Myocyte (in vitro differentiated cells): Measurements from ENCODE around the gene MT1G. TPM values are rescaled to one million over a fixed set of nuclear protein-coding genes. Genes with fewer than 3 reads are reported as not detected.
A peak's percentile ranks its signal among the peaks of the same experiment; 100 is the strongest.
"Not testable (repeated sequence)": the region's sequence is repeated elsewhere in the genome, so short reads cannot be mapped to it uniquely, and the experiment has no call there.

Experiments
- DNase-seq: peaks from one replicate; pipeline ENCODE4 v3.0.0-alpha.2; 2012; ENCODE audit warnings: low read depth
- total RNA-seq: library from RNA; depleted of rRNA; stranded (reverse); fragments of >200 nt; gene quantifications from 2 replicates; pipeline ENCODE4 v1.2.3, GENCODE V29; 2014

MT1G gene
- total RNA-seq, 1 donor from 2014 or later = not detected

DNA sequence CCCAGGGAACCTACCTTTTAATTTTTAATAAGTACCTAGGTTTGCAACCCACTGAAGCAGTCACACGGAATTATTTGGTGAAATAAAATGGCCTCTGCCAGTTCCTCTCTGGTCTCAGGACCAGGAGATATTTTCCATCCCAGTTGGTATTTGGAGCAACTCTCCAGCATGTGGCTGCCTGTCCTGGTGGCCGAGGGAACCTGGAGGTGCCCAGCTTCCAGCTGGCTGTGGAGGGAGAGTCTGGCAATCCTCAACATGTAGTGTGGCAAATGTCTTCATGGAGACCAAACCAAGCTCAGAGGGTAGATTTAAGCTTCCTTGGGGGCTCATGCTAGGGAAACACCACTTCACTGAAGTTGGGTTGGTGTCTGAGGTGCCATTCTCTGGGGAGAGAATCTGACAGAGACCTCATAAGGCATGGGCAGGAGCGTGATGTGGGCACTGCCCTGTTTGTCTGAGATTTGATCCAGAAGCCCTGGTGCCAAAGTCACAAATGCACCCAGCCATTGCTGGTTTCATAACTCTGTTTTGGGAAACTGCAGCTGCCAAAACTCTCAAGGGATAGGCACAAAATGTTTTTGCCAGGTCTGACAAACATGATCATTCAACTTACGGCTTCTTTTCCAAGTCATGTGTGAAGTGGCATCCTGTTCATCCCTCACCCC, 17.2 kb upstream of the MT1G start:
- peak; percentile 41 for DNase-seq

DNA sequence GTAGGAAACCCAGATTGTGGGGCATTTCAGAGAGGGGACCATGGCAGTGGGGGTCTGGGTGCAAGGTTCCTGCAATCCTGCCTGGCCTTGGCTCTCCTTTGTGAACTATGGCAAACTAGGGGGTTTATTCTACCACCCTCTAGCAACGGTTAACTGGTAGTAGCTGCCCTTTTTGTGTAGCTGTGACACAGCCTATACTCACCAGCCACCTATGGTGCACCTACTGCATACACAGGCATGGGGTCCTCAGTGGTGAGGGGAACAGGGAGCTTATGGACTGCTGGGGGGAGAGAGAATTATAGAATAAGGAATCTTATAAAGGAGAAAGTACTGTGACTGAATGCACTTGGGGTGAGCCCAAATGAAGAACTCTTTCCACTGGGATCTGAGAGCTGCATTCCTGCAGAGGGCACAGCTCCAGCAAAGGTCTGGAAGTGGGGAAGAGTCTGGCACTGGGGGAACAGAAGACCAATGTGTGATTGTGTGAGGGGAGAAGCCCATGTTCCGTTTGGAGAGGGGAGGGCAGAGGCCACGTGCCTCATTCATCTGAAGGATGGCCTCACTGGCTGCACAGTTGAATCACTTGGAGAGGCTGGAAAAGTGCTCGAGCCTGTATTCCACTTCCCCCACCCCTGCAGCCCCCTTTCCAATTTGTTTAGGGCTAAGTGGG, 16.5 kb upstream of the MT1G start:
- no peak for DNase-seq

DNA sequence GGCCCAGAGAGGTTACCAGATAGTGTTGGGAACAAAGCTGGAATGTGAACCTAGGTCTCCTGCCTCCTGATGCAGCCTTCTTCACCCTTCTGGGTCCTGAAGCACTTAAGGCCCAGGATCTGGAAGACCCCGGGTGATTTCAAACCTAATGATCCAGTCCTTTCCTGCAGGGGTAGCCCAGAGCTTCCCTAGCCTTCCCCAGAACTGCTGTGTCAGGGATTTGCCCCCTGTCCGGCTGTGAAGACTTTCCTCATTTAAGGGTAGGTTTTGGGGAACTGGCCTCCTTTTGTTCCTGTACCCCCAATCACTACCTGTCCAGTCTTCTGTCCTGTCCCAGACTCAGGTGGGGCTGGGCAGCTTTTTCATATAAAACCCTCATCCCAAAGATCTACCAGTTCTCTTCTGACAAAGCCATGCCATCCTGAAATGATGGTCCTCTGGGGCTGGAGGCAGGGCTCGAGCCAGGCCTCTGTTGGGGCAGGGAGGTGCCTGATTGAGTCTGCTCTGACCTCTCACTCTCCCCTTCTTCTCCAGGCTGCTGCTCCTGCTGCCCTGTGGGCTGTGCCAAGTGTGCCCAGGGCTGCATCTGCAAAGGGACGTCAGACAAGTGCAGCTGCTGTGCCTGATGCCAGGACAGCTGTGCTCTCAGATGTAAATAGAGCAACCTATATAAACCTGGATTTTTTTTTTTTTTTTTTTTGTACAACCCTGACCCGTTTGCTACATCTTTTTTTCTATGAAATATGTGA, 15.7 kb upstream of the MT1G start:
- DNase-seq = no peak

DNA sequence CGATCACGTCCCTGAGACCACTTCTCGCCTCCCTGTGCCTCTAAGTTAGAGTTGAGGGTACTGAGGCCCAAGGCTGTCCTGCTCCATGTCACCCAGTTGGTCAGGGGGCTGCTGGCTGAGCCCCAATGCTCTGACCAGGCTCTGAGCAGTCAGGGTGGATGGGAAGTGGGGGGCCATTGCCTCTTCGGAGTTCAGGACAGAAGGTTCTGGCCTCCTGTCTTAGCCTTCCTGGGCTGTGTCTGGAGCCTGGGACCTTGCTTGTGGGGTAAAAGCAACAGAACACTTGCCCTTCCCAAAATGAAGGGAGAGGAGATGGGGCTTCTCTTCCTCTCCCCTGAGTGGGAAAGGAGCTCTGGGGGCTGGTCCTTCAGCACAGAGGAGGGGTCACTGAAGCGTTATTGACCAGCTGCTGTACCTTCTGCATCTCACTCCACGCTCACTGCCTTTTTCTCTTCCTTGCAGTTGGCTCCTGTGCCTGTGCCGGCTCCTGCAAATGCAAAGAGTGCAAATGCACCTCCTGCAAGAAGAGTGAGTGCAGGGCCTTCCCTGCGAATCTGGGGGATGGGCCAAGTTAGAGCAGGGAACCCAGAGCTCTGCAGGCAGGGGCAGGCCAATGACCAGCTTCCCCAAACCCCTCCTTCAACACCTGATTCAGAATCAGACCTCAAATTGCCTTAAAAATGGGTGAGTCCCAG, 15.0 kb upstream of the MT1G start:
- DNase-seq = no peak

DNA sequence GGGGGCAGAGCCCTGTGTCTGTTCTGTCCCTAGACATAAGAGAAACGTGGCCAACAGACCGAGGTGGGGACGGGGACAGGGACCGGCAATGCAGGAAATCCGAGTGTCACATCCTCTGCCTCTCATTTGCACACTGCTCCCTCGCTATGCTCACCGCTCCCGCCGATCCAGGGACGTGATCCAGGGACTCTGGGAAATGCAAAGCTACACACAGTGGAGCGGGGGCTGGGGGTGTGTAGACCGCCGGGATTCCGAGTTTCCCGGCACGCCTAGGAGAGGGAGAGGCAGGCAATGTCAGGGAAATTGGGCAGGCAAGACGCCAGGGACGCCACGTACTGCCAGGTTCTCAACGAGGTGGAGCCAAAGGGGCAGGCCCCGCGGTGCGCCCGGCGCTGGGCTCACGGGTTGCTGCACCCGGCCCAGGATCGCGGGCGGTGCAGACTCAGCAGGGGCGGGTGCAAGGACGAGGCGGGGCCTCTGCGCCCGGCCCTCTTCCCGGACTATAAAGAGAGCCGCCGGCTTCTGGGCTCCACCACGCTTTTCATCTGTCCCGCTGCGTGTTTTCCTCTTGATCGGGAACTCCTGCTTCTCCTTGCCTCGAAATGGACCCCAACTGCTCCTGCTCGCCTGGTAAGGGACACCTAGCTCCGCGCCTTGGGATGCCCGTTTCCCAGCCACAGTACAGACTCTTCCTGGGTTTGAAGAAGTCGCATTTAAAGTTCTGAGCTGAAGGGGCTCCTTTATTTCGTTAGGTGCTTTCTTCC, 14.3 kb upstream of the MT1G start, which contains the start of gene MT1X:
Gene MT1X, plus strand, starts transcription at position 532 of the 764 bp plus-strand sequence. Its CDS starts 71 bp downstream, at position 603.
- DNase-seq = peak; percentile 90

DNA sequence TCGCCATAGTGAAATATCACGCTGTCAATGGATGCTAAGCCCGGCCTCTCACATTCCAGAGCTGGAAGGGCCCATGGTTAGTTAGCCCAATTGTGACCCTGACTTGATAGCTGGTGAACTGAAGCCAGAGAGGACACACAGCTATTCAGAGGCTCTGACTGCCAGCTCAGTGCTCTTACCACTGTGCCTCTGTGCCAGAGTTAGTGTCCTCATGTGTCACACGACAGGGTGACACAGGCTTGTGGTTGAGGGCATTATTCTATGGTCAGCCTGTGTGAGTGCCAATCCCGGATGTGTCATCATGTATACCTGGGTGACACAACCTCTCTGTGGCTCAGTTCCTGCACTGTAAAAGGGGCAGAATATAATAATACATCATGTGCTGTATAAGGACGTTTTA, 12.0 kb upstream of the MT1G start:
- peak; percentile 80 for DNase-seq

DNA sequence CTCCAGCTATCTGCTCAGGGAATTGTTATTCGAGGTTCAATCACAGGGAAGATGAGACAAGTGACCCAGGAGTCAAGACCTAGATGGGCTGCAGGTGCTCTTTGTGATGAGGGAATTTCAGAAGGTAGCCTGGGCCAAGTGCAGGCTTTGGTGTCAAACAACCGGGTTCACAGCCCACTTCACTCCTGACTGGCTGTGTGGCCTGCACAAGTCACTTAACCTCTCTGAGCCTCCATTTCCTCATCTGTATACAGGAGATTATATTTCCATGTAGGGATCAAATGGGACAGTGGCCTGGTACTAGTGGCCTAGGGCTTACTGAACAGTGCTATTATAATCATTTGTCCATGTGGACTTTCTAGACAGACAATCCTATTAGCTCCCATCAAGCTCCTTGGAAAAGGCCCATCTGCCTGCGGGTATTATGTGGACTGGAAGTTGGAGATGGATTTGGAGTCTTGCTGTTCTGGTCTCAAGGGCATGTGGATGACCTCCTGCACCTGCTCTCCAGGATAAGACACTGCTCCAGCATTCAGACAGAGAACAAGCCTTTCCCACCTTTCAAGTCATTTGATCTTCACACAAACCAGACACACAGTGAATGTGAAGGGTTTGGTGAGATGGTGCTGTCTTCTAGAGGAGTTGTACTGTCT, 11.3 kb upstream of the MT1G start:
- DNase-seq = peak; percentile 57

DNA sequence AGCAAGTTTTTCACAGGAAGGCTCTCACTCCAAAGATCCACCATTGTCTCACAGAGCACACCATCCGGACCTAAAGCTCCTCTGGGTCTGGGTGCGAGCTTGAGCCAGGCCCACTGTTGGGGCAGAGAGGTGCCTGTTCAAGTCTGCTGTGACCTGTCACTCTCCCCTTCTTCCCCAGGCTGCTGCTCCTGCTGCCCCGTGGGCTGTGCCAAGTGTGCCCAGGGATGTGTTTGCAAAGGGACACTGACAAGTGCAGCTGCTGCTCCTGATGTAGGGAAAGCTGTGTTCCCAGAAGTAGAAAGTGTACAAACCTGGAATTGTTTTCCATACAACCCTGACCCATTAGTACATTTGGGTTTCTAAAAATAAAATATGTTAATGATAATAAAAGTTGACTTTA, 9.6 kb upstream of the MT1G start:
- no peak for DNase-seq

DNA sequence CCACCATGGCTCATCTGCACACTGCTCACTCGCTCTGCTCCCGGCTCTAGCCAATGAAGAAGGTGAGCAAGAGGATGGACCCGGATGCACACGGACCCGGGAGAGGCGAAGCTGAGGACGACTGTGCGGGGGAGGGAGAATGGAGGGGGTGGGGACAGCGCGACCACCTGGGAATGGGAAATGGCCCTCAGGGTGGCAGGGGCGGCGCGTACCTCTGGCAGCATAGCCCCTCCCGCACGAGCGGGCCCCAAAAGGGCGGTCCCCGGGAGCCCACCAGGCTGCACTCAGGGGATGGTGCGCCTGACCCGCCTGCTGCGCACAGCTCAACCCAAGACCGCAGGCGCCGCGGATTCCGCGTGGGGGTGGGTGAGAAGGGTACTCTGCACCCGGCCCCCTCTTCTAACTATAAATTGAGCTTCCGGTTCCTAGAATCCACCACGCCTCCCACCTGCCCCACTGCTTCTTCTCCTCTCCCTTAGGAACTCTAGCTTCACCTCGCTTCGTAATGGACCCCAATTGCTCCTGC, 7.9 kb upstream of the MT1G start:
- no peak for DNase-seq

DNA sequence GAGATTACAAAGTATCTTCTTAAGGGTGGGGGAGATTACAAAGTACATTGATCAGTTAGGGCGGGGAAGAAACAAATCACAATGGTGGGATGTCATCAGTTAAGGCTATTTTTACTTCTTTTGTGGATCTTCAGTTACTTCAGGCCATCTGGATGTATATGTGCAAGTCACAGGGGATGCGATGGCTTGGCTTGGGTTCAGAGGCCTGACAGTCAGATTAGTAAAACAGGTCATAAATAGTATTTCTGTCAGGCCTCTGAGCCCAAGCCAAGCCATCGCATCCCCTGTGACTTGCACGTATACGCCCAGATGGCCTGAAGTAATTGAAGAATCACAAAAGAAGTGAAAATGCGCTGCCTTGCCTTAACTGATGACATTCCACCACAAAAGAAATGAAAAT, 6.7 kb upstream of the MT1G start:
- DNase-seq = not testable (repeated sequence)

DNA sequence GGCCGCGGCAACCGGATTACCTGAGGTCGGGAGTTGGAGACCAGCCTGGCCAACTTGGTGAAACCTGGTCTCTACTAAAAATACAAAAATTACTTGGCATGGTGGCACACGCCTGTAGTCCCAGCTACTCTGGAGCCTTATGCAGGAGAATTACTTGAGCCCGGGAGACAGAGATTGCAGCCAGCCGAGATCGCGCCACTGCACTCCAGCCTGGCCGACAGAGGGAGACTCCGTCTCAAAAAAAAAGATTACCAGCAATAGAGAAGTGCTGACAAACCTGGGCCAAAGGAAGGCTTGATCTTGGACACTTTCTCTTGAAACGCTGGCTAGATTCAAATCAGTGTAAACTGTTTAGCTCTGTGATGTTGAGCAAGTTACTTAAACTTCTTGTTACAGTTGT, 6.1 kb upstream of the MT1G start:
- DNase-seq = peak; percentile 32

DNA sequence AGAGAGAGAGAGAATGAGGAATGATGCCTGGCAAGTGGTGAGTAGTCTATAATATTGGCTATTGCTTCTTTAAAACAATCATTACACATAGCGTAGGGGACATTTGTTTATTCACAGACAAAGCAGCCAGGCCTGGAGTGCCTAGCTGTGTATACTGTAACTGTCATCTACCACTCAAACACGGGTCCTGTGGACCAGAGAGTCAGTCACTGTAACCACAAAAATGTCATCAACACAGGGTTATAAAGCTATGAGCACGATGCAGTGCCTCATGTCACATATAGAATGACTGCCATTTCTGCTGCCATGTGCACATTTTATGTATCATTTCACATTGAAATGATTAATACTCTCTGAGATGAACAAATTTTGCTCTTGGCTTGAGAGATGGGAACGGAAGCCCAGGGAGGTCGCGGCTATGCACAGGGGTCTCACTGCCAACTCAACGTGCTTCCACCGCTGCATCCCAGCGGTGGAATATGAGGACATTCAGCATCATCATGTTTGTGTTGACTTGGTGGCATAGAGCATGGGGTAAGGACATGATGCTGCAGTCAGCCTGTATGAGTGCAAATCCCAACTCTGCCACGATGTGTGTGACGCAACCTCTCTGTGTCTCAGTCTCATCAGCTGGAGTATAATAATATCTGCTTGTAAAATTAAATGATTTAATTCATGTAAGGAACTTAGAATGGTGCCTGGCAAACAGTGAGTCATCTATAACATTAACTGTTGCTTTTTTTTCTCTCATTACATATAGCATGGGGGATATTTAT, 5.1 kb upstream of the MT1G start:
- DNase-seq = no peak

DNA sequence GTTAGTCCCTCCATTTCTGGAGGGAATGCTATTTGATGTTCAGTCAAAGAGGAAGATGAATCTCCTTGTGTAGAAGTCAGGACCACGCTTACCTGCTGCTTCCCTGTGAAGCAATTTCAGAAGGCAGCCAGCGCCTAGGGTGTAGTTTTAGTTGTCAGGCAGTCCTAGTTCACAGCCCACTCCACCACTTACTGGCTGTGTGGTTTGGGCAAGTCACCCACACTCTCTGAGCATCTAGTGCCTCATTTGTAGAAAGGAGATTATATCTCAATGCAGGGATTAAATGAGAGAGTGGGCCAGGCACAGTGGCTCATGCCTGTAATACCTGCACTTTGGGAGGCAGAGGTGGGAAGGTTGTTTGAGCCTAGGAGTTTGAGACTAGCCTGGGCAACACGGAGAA, 4.3 kb upstream of the MT1G start:
- not testable (repeated sequence) for DNase-seq

DNA sequence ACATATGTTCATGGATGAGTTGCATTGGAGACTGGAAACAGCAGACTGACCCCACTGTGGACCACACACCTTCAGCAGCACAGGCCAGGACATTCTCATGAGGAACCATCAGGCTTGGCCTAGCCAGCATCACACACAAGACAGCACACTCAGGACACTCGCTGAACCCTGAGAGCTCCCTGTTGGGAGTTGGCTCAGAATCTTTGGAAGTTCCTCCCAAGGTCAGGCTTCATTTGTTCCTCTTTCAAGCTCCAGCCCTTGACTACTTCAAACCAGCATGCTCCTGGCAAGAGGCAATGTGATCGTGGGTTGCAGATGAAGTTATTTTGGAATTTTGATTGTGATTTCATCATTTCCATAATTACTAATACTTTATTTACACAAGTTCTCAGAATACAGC, 3.8 kb upstream of the MT1G start:
- DNase-seq = not testable (repeated sequence)

DNA sequence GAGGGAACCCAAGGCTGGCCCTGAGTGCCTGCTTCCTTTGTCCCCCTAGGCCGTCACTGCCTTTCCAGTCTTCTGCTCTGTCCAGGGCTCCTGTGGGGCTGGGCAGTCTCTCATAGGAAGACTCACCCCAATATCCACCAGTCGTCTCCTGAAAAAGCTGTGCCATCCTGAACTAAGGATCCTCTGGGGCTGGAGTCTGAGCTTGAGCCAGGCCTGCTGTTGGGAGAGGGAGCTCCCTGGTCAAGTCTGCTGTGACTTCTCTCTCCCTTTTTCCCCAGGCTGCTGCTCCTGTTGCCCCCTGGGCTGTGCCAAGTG, 2.7 kb upstream of the MT1G start:
- DNase-seq = no peak

DNA sequence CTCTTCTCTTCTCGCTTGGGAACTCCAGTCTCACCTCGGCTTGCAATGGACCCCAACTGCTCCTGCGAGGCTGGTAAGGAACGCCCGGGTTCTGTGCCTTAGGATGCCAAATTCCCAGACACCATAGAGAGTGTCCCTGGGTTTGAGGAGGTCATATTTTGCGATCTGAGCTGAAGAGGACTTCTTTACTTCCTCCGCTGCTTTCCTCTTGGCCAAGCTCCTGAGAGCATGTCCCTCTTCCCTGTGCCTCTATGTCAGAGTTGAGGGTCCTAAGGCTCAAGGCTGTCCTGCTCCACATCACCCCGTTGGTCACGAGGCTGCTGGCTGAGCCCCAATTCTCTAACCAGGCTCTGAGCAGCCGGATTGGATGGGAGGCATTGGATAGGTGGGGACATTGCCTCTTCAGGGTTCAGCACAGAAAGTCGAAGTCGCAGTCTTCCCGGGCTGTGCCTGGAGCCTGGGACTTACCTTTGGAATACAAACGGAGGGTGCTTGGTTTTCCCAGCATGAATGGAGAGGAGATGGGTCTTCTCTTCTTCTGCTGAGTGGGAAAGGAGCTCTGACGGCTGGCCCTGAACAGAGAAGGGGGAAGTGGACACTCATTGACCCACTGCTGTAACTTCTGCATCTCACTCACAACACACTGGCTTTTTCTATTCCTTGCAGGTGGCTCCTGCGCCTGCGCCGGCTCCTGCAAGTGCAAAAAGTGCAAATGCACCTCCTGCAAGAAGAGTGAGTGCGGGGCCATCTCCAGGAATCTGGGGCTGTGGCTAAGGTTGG, 2.2 kb upstream of the MT1G start:
- DNase-seq = no peak

DNA sequence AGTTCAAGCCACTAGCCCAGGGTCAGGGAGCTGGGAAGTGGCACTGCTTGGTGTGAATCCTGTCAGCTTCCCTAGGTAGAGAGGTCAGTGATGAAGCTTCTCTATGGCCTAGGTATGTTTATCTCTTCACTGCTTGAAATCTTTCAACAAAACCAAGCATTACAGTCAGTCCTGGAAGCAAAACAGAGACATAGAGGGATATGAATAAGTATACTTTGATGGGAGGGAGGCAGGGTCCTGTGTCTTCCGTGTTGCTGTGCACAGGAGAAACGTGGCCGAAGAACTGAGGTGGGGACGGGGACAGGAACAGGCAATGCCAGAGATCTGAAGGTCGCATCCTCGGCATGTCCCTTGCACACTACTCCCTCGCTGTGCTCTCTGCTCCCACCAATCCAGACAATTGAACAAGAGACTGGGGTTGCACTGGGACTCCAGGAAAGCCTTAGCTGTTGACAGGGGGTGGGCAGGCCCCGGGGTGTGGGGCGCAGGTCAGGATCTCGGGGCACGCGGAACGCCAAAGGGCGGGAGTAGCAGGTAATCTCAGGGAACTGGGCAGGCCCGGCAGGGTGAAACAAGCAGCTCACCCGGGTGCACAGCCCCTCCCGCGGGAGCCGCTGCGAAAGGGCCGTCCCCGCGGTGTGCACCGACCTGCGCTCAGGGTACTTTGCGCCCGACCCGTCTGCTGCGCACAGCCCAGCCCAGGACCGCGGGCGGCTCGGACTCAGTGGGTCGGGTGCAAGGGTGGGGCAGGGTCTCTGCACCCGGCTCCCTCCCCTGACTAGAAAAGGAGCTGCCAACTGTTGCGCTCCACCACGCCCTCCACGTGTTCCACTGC, 1.4 kb upstream of the MT1G start, which contains the start of gene MT1H:
Gene MT1H, plus strand, starts transcription at position 810 of the 835 bp plus-strand sequence. CDS start 71 bp downstream, outside the sequence.
- no peak for DNase-seq
